Sigmoid colon (tissue), 4 donors: Measurements from ENCODE around the gene MVB12B.

Experiments used
- CTCF ChIP-seq, 4 experiments: fragments of 450-650 bp in 3 of 4; fragments of 200-600 bp in 1 of 4; IDR thresholded peaks; one replicate each; pipeline ENCODE4 v1.5.1; 2016 to 2019; ENCODE audit warnings: antibody characterized with exemption in 4 of 4, mild to moderate bottlenecking in 3 of 4, moderate library complexity in 2 of 4
- EP300 ChIP-seq, 4 donors: sonication (generic); formaldehyde crosslinking; IDR thresholded peaks; one replicate each; pipeline ENCODE4 v1.6.1; 2017; ENCODE audit warnings: antibody characterized with exemption in 4 of 4
- POLR2A ChIP-seq, 2 donors: fragments of 450-650 bp; IDR thresholded peaks; one replicate each; pipeline ENCODE4 v1.6.1; 2016; ENCODE audit warnings: antibody characterized with exemption in 2 of 2, mild to moderate bottlenecking in 2 of 2, moderate library complexity in 2 of 2

GRCh38 chr9:126474206-126474765, 147.7 kb downstream of the MVB12B start:
- TF ChIP-seq EP300 (IDR thresholded peaks at IDR 0.05) = no peak
- no peak for TF ChIP-seq CTCF (IDR thresholded peaks at IDR 0.05)
- TF ChIP-seq POLR2A (IDR thresholded peaks at IDR 0.05) = no peak
